GM21360 (cell line): ENCODE data around the gene BICD1.

ENCODE experiments used
- ATAC-seq: cut with Tn5 transposase; IDR thresholded peaks from one replicate; pipeline ENCODE4 v1.9.1; 2021; ENCODE audit warnings: mild to moderate bottlenecking, moderate library complexity; ENCODE audit not compliant: unreplicated experiment

Gene BICD1

GRCh38 chr12:32233568-32233967 lies 126.9 kb downstream of the BICD1 start:
- no peak for ATAC-seq

DNA sequence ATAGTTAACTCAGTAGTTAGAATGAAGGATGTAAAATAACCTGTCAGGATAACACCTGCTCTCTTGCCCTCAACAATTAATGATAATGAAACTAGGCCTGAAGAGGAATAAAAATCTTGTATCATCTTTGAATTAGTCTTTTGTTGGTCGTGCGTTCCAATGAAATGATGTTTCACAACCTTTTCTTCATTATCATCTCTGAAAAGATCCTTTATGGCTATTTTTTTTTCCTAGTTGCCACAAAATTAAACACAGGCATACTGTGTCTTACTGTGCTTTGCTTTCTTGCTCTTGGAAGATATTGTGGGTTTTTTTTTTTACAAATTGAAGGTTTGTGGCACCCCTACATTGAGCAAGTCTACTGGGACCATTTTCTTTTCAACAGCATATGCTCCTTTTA lies 128.6 kb downstream of the BICD1 start:
- ATAC-seq: no peak

GRCh38 chr12:32240162-32240561 lies 133.5 kb downstream of the BICD1 start:
- no peak for ATAC-seq

DNA sequence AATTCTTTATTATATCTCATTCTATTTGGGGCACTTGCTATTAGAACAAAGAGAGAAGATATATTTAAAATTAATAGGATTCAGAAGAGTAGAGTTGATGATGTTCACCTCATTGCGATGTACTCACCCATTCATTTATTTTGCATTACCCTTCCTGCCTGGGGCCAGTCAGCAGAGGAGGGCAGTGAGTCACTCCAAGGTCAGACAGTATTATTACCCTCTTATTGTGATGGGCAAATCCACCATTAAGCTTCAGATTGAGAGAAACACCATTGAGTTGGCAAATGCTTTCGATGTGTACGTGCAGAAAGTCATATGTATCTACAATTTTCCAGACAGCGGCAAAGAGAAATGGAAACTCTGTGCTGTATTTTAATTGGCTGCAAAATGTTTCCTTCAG lies 134.2 kb downstream of the BICD1 start:
- ATAC-seq: no peak

- ATAC-seq: no peak
These were observed 136.0 kb downstream of the BICD1 start for GRCh38 chr12:32242641-32243040.

DNA sequence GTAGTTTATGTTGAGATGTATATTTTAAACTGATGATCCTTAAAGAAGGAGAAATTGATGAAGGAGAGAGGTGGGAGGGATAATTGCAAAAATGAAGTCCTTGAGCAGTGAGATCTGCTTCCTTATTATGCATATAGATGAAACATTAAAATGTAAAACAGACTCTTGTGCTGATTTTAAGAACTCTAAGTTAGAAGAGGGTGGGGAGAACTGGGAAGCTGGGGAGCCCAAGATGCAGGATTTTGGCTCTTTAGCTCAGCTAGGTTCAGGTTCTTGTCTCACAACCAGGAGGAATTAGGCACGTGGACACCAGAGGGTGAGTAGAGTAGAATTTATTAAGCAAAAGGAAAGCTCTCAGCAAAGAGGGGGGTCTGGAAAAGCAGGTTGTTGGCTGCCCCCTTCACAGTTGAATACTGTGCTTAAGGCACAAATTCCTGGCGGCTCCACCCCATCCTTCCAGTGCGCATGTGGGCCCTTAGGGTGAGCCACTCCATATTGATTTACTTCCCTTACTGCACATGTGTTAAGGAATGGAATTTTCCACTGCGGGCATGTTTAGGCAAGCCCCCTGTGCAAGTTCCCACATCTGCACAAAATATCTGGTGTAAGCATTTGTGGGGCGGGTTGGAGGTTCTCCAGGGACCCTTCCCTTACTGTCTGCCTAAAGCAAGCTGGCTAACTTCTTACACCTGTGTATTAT lies 141.9 kb downstream of the BICD1 start:
- ATAC-seq: no peak

DNA sequence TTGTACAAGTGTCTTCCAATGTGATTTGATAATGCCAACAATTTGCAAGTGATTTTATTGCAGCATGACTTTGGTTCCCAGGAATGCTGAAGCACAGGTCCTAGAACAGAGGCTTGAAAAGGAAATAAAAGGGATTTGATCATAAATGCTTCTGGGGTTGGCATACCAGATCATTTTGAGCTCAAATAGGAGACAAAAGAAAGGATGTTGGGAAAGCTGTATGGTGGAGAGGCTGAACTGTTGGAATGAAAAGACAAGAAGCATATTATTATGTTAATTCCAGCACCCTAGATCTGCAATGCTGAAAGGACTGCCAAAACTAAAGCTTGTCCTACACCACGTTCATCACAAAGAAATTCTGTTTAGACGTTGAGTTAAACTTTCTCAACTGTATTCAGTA lies 143.1 kb downstream of the BICD1 start:
- no peak for ATAC-seq

DNA sequence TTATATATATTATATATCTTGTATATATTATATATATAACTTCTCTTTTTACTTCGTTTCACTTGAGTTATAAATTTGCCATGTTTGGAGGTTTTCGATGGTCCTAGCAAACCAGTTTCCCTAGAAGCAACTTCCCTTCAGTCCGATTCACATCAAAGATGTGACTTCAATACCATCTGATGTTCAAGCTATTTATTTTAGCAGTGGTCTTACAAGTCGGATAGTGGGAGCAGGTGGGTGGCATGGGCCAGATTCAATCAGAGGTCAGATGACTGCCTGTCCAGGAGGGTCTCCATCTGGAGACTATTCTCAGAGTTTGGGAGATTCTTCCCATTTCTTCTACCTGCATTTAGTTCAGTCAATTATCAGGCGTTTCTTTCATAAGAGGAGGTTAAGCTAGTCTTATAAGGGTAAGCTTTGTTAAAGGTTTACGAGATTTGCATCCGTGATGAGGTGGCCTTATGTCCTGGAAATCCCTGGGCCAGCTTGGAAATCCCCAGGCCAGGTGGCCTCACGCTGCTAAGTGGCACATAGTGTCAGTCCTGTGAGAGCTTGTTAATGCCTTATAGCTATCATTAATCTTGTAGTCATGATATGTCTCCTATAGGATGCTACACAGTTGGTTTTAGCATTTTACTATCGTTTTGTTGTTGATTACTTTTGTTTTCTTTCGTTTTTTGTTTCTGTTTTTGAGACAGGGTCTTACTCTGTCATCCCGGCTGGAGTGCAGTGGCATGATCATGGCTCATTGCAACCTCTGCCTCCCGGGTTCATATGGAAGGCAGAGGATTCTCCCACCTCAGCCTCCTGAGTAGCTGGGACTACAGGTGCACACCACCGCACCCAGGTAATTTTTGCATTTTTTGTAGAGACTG lies 145.8 kb downstream of the BICD1 start:
- peak; percentile 86 for ATAC-seq

DNA sequence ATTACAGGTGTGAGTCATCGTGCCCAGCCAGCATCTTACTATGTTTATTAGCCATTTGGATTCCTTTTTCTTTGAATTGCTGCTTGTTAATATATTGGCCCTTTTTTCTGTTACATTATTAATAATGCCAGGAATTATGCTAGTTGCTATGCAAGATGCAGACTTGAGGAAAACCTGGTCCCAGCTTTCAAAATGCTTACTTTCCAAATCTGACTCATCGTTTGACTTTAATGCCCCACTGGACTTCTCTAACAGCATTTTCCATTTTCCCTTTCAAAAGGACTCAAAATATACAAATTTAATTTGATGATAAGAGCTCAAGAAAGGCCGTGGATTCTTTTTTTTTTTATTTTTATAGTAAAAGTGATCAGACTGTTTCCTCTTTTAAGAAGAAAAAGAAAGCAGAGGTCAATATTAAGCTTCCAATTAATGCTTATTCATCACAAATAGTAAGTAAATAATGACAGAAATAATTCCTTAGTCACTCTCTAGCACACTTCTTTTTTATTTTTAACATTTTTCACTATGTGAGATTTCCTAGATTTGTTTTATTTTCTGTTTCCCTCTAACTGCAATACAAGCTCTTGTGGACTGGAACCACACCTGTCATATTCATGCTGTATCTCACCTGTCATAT lies 146.6 kb downstream of the BICD1 start:
- no peak for ATAC-seq

GRCh38 chr12:32254260-32254956 lies 147.8 kb downstream of the BICD1 start:
- no peak for ATAC-seq

DNA sequence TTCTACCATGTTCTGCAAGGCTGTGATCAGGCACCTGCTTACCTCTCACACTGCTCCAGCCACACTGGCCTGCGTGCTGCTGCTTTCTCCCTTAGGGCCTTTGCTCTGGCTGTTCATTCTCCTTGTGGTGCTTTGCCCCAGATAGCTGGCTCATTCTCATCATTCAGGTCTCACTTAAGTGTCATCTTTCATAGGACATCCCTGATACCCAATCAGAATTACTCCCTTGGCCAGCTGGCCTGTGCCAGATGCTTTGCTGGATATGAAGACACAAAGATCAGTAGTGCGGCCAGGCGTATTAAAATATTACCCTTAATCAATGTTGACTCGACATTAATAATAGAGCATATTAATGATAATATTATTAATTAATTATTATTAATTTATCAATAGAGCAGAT lies 148.9 kb downstream of the BICD1 start:
- no peak for ATAC-seq

DNA sequence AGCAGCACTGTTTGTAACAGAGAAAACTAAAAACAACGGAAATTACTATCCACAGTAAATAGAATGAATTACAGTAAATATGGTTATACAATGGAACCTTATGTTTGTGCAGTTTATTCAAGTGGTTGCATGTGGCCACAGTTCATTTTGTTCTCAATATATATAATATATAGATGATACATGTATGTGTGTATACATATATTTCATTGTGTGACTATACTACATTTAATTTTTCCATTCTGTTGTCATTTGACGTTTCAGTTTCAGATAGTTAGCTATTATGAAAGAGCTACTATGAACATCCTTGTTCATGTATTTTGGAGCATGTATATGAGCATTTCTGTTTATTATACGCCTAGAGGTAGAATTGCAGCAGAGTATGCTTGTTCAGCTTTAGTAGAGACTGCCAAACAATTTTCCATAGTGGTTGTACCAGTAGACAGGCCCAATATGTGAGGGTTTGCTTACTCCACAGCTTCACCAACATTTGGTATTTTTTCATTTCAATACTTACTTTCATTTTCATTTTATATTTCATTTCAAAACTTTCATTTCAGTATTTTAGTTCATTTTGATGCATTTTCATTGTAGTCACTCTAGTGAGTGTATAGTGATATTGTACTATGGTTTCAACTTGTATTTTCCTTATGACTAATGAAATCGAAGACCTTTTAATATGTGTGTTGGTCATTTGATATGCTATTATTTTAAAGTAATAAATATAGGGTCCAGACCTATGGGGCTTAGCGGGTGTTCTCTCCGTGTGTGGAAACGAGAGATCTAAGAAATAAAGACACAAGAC lies 151.2 kb downstream of the BICD1 start:
- no peak for ATAC-seq

GRCh38 chr12:32260696-32261095 lies 154.0 kb downstream of the BICD1 start:
- ATAC-seq: no peak

DNA sequence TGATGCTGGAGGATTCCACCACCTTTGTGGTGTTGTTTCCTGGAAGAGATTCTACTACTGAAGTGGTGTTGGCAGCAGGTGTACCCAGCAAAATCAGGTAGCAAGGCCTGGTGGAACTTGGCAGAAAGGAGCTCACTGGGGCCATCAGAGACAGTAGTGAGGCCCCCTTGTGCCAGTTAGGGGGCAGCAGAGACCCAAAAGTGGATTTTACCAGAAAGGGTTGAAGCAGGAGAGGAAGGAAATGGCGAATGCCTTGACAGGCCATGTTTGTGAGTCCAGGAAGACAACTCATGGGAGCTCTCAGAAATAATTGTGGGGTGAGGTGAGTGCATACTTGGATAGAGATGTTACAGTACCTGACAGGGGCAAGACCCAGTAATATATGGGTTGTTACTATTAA lies 155.0 kb downstream of the BICD1 start:
- ATAC-seq: no peak

GRCh38 chr12:32264961-32265360 lies 158.3 kb downstream of the BICD1 start:
- no peak for ATAC-seq

- no peak for ATAC-seq
These were observed 158.8 kb downstream of the BICD1 start for GRCh38 chr12:32265456-32265855.

DNA sequence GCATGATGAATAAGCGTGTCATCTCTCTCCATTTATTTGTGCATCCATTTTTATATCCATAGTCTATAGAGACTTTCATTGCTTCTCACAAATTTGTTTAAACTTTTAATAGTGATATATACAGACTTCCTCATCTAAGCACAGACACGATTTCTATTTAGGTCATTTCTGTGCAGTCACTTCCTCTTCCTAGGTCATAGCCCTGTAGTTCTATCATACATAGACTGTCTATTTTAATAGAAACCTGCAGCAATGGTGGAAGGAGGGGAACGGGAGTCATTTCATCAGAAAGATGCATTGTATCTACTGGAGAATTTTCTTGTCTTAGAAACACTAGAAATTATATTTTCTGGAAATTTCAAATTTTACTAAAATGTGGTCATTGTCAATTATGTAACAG lies 159.3 kb downstream of the BICD1 start:
- ATAC-seq: no peak

- no peak for ATAC-seq
These were observed 160.1 kb downstream of the BICD1 start for GRCh38 chr12:32266756-32267155.

GRCh38 chr12:32270818-32271710 lies 164.4 kb downstream of the BICD1 start:
- ATAC-seq: no peak
